Measurements from ENCODE around the gene CLIC4. TPM values are rescaled to one million over a fixed set of nuclear protein-coding genes. Genes with fewer than 3 reads are reported as not detected.

The CLIC4 gene
- total and polyA plus RNA-seq, 2 of the 8 experiments (the other 6 are each of a cell fraction or from before 2014, with no cell fraction given): 77.5 to 293 TPM

DNA sequence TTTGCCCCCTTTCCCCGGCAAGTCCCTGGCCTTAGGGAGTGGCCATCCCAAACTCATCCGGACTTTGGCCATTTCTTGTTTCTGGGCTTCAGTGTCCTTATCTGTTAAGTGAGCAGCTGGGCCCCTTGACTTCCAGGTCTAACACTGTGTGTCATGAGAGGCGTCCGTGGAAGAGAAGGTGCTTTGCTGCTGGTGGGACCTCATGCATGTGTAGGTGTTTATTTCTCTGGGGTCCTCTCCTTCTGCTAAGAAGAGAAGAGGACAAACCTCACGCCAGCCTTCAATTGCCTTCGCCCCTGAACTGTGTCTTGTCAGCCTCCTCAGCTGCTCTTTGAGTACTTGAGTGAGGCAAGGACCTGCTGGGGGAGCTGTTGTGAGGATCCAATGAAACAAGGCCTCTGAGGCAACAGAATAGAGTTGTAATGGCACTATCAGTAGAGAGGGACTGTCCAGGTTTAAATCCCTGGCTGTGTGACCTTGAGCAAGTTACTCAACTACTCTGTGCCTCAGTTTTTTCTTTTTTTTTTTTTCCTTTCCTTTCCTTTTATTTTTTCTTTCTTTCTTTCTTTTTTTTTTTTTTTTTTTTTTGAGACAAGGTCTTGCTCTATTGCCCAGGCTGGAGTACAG, 112.4 kb downstream of the CLIC4 start:
- H4K5ac ChIP-seq (ENCODE audit: insufficient read length, low read depth, low read length): no peak overlapping the region
- ChIA-PET CTCF (ENCODE audit: partially characterized antibody) (interaction anchor here (0.6 to 11.9 kb wide), 3 partner anchors 9 to 40 kb away, joined by 3 to 69 read pairs (median 9); no protein-coding TSS in a partner anchor), POLR2A (ENCODE audit: partially characterized antibody) (no interaction called here)
- H3K23me2 ChIP-seq (ENCODE audit: low read depth, low read length): no peaks in the 10 kb centered on the region
- no peak overlapping the region for H4K8ac ChIP-seq (ENCODE audit: extremely low read depth, insufficient read depth, low read length)
- 85% methylated on average over 6 of the region's 6 CpGs; no CpG with 5 or more reads in 1 of the 2 experiments for WGBS, 2 experiments (ENCODE audit: extremely low coverage in 1 of 2, insufficient coverage in 1 of 2, insufficient read length in 1 of 2, insufficient replicate concordance in 2 of 2, low coverage in 1 of 2, low lambda C conversion rate in 2 of 2, missing lambda C conversion rate in 1 of 2)
- no peak overlapping the region for H3K4me2 ChIP-seq (ENCODE audit: insufficient read depth in 1 of 2, low read depth in 2 of 2, low read length in 2 of 2)
- H2BK20ac ChIP-seq (ENCODE audit: low read length): no peak overlapping the region
- no peaks in the 10 kb centered on the region for H3K79me1 ChIP-seq (ENCODE audit: low read depth, low read length)
- H4K91ac ChIP-seq (replicated peaks; ENCODE audit: insufficient read length, low read length): no peak overlapping the region
- peaks cover 0 to 4% (median 0%) of the 10 kb centered on the region in 4 experiments; a peak in 2 of 7 replicates for H3K27me3 ChIP-seq (replicated peaks in 1 of 4; ENCODE audit: control insufficient read depth in 3 of 4, extremely low read depth in 1 of 4, insufficient read depth in 3 of 4, low read length in 3 of 4)
- H3K79me2 ChIP-seq (ENCODE audit: control insufficient read depth in 1 of 2, insufficient read depth in 2 of 2, low read length in 2 of 2): no peaks in the 10 kb centered on the region
- no peak overlapping the region for H2AK5ac ChIP-seq (ENCODE audit: low read depth, low read length)
- no peaks in the 10 kb centered on the region for H3K36me3 ChIP-seq (ENCODE audit: control insufficient read depth in 2 of 4, insufficient read depth in 4 of 4, low read length in 3 of 4)
- no peak overlapping the region for H3K4ac ChIP-seq (replicated peaks; ENCODE audit: insufficient read length, low read depth, low read length)
- DNase-seq (ENCODE audit: low read depth in 1 of 2, low spot score in 2 of 2): no peak
- no peaks in the 10 kb centered on the region for H3K9me3 ChIP-seq (ENCODE audit: insufficient read depth in 2 of 2, low read depth in 1 of 2, low read length in 1 of 2)
- no peak overlapping the region for H2BK5ac ChIP-seq (ENCODE audit: low read depth, low read length)
- H3K18ac ChIP-seq (ENCODE audit: extremely low read depth, low read length): no peak overlapping the region
- H3K4me3 ChIP-seq (ENCODE audit: extremely low read depth in 1 of 4, insufficient read depth in 2 of 4, low read depth in 3 of 4, low read length in 4 of 4): no peak overlapping the region
- 0 out of 7 replicates have a peak, but pooled peaks cover 0 to 2% (median 0%) of the 10 kb centered on the region in 4 experiments for H3K4me1 ChIP-seq (replicated peaks in 1 of 4; ENCODE audit: control insufficient read depth in 3 of 4, insufficient read depth in 4 of 4, low read length in 3 of 4)
- H3K9ac ChIP-seq (replicated peaks in 1 of 4; ENCODE audit: extremely low read depth in 1 of 4, low read depth in 3 of 4, low read length in 3 of 4): no peak overlapping the region
- H2AFZ ChIP-seq (ENCODE audit: low read length): no peak overlapping the region
- no peak overlapping the region for H3K14ac ChIP-seq (ENCODE audit: insufficient read length)
- H3K56ac ChIP-seq (replicated peaks; ENCODE audit: insufficient read length, low read depth, low read length): no peak overlapping the region
- no peak overlapping the region for H2BK15ac ChIP-seq (ENCODE audit: low read length)
- TF ChIP-seq BACH1 (IDR thresholded peaks at IDR 0.05; ENCODE audit: low read length) (no peak), RAD21 (IDR thresholded peaks at IDR 0.05 in 1 of 2, conservative IDR thresholded peaks at IDR 0.05 in 1 of 2; ENCODE audit: low read depth in 2 of 2, low read length in 2 of 2) (peak; percentile 34 to 40), TAF1 (IDR thresholded peaks at IDR 0.05; ENCODE audit: low read depth, low read length) (no peak), POLR2AphosphoS5 (IDR thresholded peaks at IDR 0.05; ENCODE audit: low read depth, low read length) (no peak), ATF3 (IDR thresholded peaks at IDR 0.05; ENCODE audit: insufficient read depth, low read depth, low read length) (no peak), JUN (IDR thresholded peaks at IDR 0.05; ENCODE audit: low read depth, low read length) (no peak)
- TF ChIP-seq, protein P1, sequence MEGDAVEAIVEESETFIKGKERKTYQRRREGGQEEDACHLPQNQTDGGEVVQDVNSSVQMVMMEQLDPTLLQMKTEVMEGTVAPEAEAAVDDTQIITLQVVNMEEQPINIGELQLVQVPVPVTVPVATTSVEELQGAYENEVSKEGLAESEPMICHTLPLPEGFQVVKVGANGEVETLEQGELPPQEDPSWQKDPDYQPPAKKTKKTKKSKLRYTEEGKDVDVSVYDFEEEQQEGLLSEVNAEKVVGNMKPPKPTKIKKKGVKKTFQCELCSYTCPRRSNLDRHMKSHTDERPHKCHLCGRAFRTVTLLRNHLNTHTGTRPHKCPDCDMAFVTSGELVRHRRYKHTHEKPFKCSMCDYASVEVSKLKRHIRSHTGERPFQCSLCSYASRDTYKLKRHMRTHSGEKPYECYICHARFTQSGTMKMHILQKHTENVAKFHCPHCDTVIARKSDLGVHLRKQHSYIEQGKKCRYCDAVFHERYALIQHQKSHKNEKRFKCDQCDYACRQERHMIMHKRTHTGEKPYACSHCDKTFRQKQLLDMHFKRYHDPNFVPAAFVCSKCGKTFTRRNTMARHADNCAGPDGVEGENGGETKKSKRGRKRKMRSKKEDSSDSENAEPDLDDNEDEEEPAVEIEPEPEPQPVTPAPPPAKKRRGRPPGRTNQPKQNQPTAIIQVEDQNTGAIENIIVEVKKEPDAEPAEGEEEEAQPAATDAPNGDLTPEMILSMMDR (IDR thresholded peaks at IDR 0.05; ENCODE audit: control extremely low read depth in 1 of 3, insufficient read depth in 1 of 3, low read depth in 1 of 3, low read length in 3 of 3): peak in 2 of 3 experiments; percentile 0 to 39; a peak in 2 of 4 replicates
- no peak overlapping the region for H3K23ac ChIP-seq (ENCODE audit: insufficient read length)
- no peak overlapping the region for H2BK120ac ChIP-seq (replicated peaks; ENCODE audit: low read depth, low read length)
- peak; percentile 48 for FAIRE-seq
- H3K27ac ChIP-seq (ENCODE audit: low read depth, low read length): no peak overlapping the region
- H4K20me1 ChIP-seq (replicated peaks in 1 of 2; ENCODE audit: control insufficient read depth in 1 of 2, insufficient read depth in 2 of 2, low read length in 2 of 2): no peaks in the 10 kb centered on the region
- H2BK12ac ChIP-seq (ENCODE audit: low read depth, low read length): no peak overlapping the region
